H9 (cell line): ENCODE measurements around the gene PPP1CA. TPM values are rescaled to one million over a fixed set of nuclear protein-coding genes. Genes with fewer than 3 reads are reported as not detected.

ENCODE experiments used
- DNase-seq: peaks from one replicate; pipeline ENCODE4 v3.0.0-alpha.2; 2017
- H2AFZ ChIP-seq: one replicate; pipeline ENCODE4 v1.6.1; 2013; ENCODE audit warnings: mild to moderate bottlenecking, low read length, control low read depth, moderate library complexity
- H2AK5ac ChIP-seq: 2 replicates; pipeline ENCODE4 v1.6.1; 2013; ENCODE audit warnings: low read length, control low read depth, mixed read lengths; ENCODE audit not compliant: insufficient read length
- H2BK120ac ChIP-seq: one replicate; pipeline ENCODE4 v1.6.1; 2013; ENCODE audit warnings: low read depth, mild to moderate bottlenecking, low read length, control low read depth, inconsistent platforms; ENCODE audit not compliant: poor library complexity, severe bottlenecking
- H2BK12ac ChIP-seq: 2 replicates; pipeline ENCODE4 v1.6.1; 2013; ENCODE audit warnings: low read length, control low read depth, mixed read lengths, low read depth; ENCODE audit not compliant: insufficient read length
- H2BK15ac ChIP-seq: 2 replicates; pipeline ENCODE4 v1.6.1; 2013; ENCODE audit warnings: low read depth, low read length, control low read depth
- H2BK20ac ChIP-seq: one replicate; pipeline ENCODE4 v1.6.1; 2013; ENCODE audit warnings: low read depth, mild to moderate bottlenecking, low read length, control low read depth, inconsistent platforms; ENCODE audit not compliant: poor library complexity, severe bottlenecking
- H2BK5ac ChIP-seq: 2 replicates; pipeline ENCODE4 v1.6.1; 2013; ENCODE audit warnings: low read length, control low read depth, mixed read lengths; ENCODE audit not compliant: insufficient read length
- H3K14ac ChIP-seq: 2 replicates; pipeline ENCODE4 v1.6.1; 2013; ENCODE audit warnings: low read length, control low read depth; ENCODE audit not compliant: insufficient read depth
- H3K18ac ChIP-seq: 2 replicates; pipeline ENCODE4 v1.6.1; 2013; ENCODE audit warnings: low read depth, mild to moderate bottlenecking, mixed read lengths, low read length, control low read depth; ENCODE audit not compliant: insufficient read length
- H3K23ac ChIP-seq: 2 replicates; pipeline ENCODE4 v1.6.1; 2013; ENCODE audit warnings: low read length, control low read depth, mixed read lengths, low read depth; ENCODE audit not compliant: insufficient read length
- H3K23me2 ChIP-seq: 2 replicates; pipeline ENCODE4 v1.6.1; 2013; ENCODE audit warnings: low read depth, mild to moderate bottlenecking, mixed read lengths, low read length, control low read depth; ENCODE audit not compliant: insufficient read length, poor library complexity, severe bottlenecking
- H3K27ac ChIP-seq: 2 replicates; pipeline ENCODE4 v1.5.1; 2013; ENCODE audit warnings: low read length, control low read depth, mixed read lengths, low read depth; ENCODE audit not compliant: insufficient read length
- H3K27me3 ChIP-seq: 2 replicates; pipeline ENCODE4 v1.6.1; 2013; ENCODE audit warnings: low read length, control low read depth, inconsistent platforms; ENCODE audit not compliant: insufficient read depth
- H3K4ac ChIP-seq: 2 replicates; pipeline ENCODE4 v1.6.1; 2013; ENCODE audit warnings: low read depth, mild to moderate bottlenecking, control low read depth, inconsistent platforms, low read length, moderate library complexity
- H3K4me1 ChIP-seq: 2 replicates; pipeline ENCODE4 v1.6.1; 2013; ENCODE audit warnings: low read length, control low read depth, inconsistent platforms; ENCODE audit not compliant: insufficient read depth
- H3K4me2 ChIP-seq: 2 replicates; pipeline ENCODE4 v1.6.1; 2013; ENCODE audit warnings: low read length, control low read depth, mixed read lengths; ENCODE audit not compliant: insufficient read length, insufficient read depth
- H3K56ac ChIP-seq: 2 replicates; pipeline ENCODE4 v1.6.1; 2013; ENCODE audit warnings: low read depth, mild to moderate bottlenecking, mixed read lengths, low read length, control low read depth; ENCODE audit not compliant: insufficient read length
- H3K79me1 ChIP-seq: 2 replicates; pipeline ENCODE4 v1.6.1; 2013; ENCODE audit warnings: low read depth, mild to moderate bottlenecking, moderate library complexity, low read length, control low read depth, inconsistent platforms; ENCODE audit not compliant: insufficient read depth, poor library complexity, severe bottlenecking
- H3K79me2 ChIP-seq: 2 replicates; pipeline ENCODE4 v1.6.1; 2013; ENCODE audit warnings: low read length, control low read depth, inconsistent platforms; ENCODE audit not compliant: insufficient read depth
- H3K9ac ChIP-seq: 2 replicates; pipeline ENCODE4 v1.6.1; 2013; ENCODE audit warnings: low read length, control low read depth, mixed read lengths; ENCODE audit not compliant: insufficient read length; ENCODE audit errors: extremely low read depth
- H3K9me3 ChIP-seq: one replicate; pipeline ENCODE4 v1.6.1; 2013; ENCODE audit warnings: low read depth, low read length, inconsistent platforms; ENCODE audit not compliant: control insufficient read depth
- H3T11ph ChIP-seq: one replicate; pipeline ENCODE4 v1.6.1; 2013; ENCODE audit warnings: mild to moderate bottlenecking, low read length, control low read depth, inconsistent platforms
- H4K20me1 ChIP-seq: one replicate; pipeline ENCODE4 v1.6.1; 2013; ENCODE audit not compliant: control insufficient read depth, insufficient read length, insufficient read depth
- H4K5ac ChIP-seq: 2 replicates; pipeline ENCODE4 v1.6.1; 2013; ENCODE audit warnings: low read depth, mild to moderate bottlenecking, mixed read lengths, low read length, control low read depth; ENCODE audit not compliant: insufficient read length
- H4K8ac ChIP-seq: replicated peaks from 2 replicates; pipeline ENCODE4 v1.6.1; 2013; ENCODE audit warnings: low read length, control low read depth, mixed read lengths, low read depth; ENCODE audit not compliant: insufficient read length
- H4K91ac ChIP-seq: 2 replicates; pipeline ENCODE4 v1.6.1; 2013; ENCODE audit warnings: low read depth, mild to moderate bottlenecking, moderate library complexity, mixed read lengths, low read length, control low read depth; ENCODE audit not compliant: insufficient read length
- H3K27ac Mint-ChIP-seq, 3 experiments: 2 replicates in 2 of 3; 3 replicates in 1 of 3; pipeline ENCODE4 v1.8.0; 2020 to 2021; ENCODE audit warnings: mixed read lengths in 3 of 3, mild to moderate bottlenecking in 1 of 3, moderate library complexity in 1 of 3
- H3K27me3 Mint-ChIP-seq: 2 replicates; pipeline ENCODE4 v1.8.0; 2021; ENCODE audit warnings: low read depth, mild to moderate bottlenecking, moderate library complexity, mixed read lengths
- H3K36me3 Mint-ChIP-seq, 3 experiments: 2 replicates in 2 of 3; 3 replicates in 1 of 3; pipeline ENCODE4 v1.8.0; 2020 to 2021; ENCODE audit warnings: low read depth in 3 of 3, mixed read lengths in 3 of 3; ENCODE audit not compliant: insufficient read depth in 1 of 3
- H3K4me1 Mint-ChIP-seq, 2 experiments: 2 replicates each; pipeline ENCODE4 v1.8.0; 2020; ENCODE audit warnings: mixed read lengths in 2 of 2
- H3K4me3 Mint-ChIP-seq, 2 experiments: 2 replicates in 1 of 2; 3 replicates in 1 of 2; pipeline ENCODE4 v1.8.0; 2020 to 2021; ENCODE audit warnings: mild to moderate bottlenecking in 2 of 2, mixed read lengths in 2 of 2, moderate library complexity in 1 of 2
- H3K9me3 Mint-ChIP-seq, 2 experiments: 2 replicates in 1 of 2; 3 replicates in 1 of 2; pipeline ENCODE4 v1.8.0; 2020; ENCODE audit warnings: mild to moderate bottlenecking in 2 of 2, mixed read lengths in 2 of 2, moderate library complexity in 1 of 2
- whole genome bisulfite sequencing: extraction: QIAGEN DNeasy Blood & Tissue Kit; methylation state at CpG from one replicate; pipeline ENCODE4 v1.1.7; 2013; ENCODE audit warnings: missing lambda C conversion rate, low lambda C conversion rate, mixed read lengths; ENCODE audit not compliant: insufficient read length; ENCODE audit errors: extremely low coverage; 5-methylcytosine and 5-hydroxymethylcytosine counted together
- total RNA-seq: library from RNA; stranded (reverse); gene quantifications from 2 replicates; pipeline ENCODE4 v1.2.1, GENCODE V29; 2021
- TF ChIP-seq, protein P1 (sequence below): fragments of 200-600 bp; sonication (generic); conservative IDR thresholded peaks from 3 replicates; pipeline ENCODE4 v1.8.0; 2021; ENCODE audit warnings: antibody characterized with exemption, mild to moderate bottlenecking

The PPP1CA gene
- total RNA-seq, 1 experiment from 2014 or later, result 205 TPM

GRCh38 chr11:67393990-67394389 lies 7.7 kb downstream of the PPP1CA start:
- no peak overlapping the region for H4K5ac ChIP-seq
- no peak overlapping the region for H3K9ac ChIP-seq
- H3K79me1 ChIP-seq, result no peaks in the 10 kb centered on the region
- H3K23me2 ChIP-seq, result peaks cover 13% of the 10 kb centered on the region
- H3T11ph ChIP-seq, result no peak overlapping the region
- no peak overlapping the region for H3K23ac ChIP-seq
- peak overlapping the region; percentile 44 to 47; a peak in 4 of 5 replicates for H3K4me3 Mint-ChIP-seq
- no peak overlapping the region for H2BK12ac ChIP-seq
- no peak overlapping the region for H3K27ac ChIP-seq
- TF ChIP-seq, protein P1, sequence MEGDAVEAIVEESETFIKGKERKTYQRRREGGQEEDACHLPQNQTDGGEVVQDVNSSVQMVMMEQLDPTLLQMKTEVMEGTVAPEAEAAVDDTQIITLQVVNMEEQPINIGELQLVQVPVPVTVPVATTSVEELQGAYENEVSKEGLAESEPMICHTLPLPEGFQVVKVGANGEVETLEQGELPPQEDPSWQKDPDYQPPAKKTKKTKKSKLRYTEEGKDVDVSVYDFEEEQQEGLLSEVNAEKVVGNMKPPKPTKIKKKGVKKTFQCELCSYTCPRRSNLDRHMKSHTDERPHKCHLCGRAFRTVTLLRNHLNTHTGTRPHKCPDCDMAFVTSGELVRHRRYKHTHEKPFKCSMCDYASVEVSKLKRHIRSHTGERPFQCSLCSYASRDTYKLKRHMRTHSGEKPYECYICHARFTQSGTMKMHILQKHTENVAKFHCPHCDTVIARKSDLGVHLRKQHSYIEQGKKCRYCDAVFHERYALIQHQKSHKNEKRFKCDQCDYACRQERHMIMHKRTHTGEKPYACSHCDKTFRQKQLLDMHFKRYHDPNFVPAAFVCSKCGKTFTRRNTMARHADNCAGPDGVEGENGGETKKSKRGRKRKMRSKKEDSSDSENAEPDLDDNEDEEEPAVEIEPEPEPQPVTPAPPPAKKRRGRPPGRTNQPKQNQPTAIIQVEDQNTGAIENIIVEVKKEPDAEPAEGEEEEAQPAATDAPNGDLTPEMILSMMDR, result no peak
- no peaks in the 10 kb centered on the region for H3K27me3 Mint-ChIP-seq
- no peak overlapping the region for H2AK5ac ChIP-seq
- no peak overlapping the region for H3K18ac ChIP-seq
- peaks cover 26 to 30% of the 10 kb centered on the region in 2 experiments for H3K4me1 Mint-ChIP-seq
- no peak overlapping the region for H3K4ac ChIP-seq
- WGBS, result no CpG with 5 or more reads among the region's 5 CpGs
- H4K91ac ChIP-seq, result no peak overlapping the region
- no peak overlapping the region for H3K56ac ChIP-seq
- H2AFZ ChIP-seq, result no peak overlapping the region
- no peak overlapping the region for H2BK5ac ChIP-seq
- no peak overlapping the region for H3K14ac ChIP-seq
- DNase-seq, result no peak
- H3K36me3 Mint-ChIP-seq, result peaks cover 19 to 42% (median 38%) of the 10 kb centered on the region in 3 experiments
- H2BK15ac ChIP-seq, result no peak overlapping the region
- H3K79me2 ChIP-seq, result no peaks in the 10 kb centered on the region
- no peak overlapping the region for H3K4me2 ChIP-seq
- no peak overlapping the region for H4K8ac ChIP-seq
- no peak overlapping the region for H2BK120ac ChIP-seq
- H4K20me1 ChIP-seq, result no peaks in the 10 kb centered on the region
- no peaks in the 10 kb centered on the region; the same call in 1 of the 2 replicates for H3K4me1 ChIP-seq
- no peaks in the 10 kb centered on the region; a peak in 1 of 5 replicates for H3K9me3 Mint-ChIP-seq
- peak overlapping the region in 1 of 3 experiments; percentile 59; a peak in 1 of 7 replicates for H3K27ac Mint-ChIP-seq
- H2BK20ac ChIP-seq, result no peak overlapping the region
- H3K27me3 ChIP-seq, result no peaks in the 10 kb centered on the region
- no peaks in the 10 kb centered on the region for H3K9me3 ChIP-seq
